ENCODE results near the gene TTC12.

The TTC12 gene

GRCh38 chr11:113401718-113402117, 87.3 kb downstream of the TTC12 start:
- H3K36me3 ChIP-seq (ENCODE audit: low read depth): no peaks in the 10 kb centered on the region
- DNase-seq (ENCODE audit: low spot score): peak; percentile 97
- H3K4me1 ChIP-seq (ENCODE audit: insufficient read depth, poor library complexity, severe bottlenecking): peaks cover 14% of the 10 kb centered on the region
- peak overlapping the region; percentile 11 for H3K27ac ChIP-seq (ENCODE audit: poor library complexity, severe bottlenecking)
- no peaks in the 10 kb centered on the region for H3K27me3 ChIP-seq (ENCODE audit: insufficient read depth, poor library complexity, severe bottlenecking)
- ATAC-seq (ENCODE audit: low read depth): peak; percentile 97
- H3K9me3 ChIP-seq (ENCODE audit: severe bottlenecking): no peaks in the 10 kb centered on the region
- no peak overlapping the region for H3K4me3 ChIP-seq (ENCODE audit: severe bottlenecking)
- no peak for TF ChIP-seq CTCF (IDR thresholded peaks at IDR 0.05; ENCODE audit: poor library complexity, severe bottlenecking)

- DNase-seq (ENCODE audit: low spot score): no peak
- Histone ChIP-seq H3K4me3 (ENCODE audit: severe bottlenecking) (no peak overlapping the region), H3K36me3 (ENCODE audit: low read depth) (no peaks in the 10 kb centered on the region)
Measured at GRCh38 chr11:113404859-113405430, 90.6 kb downstream of the TTC12 start.

GRCh38 chr11:113405724-113406478, 91.5 kb downstream of the TTC12 start:
- no peak for DNase-seq (ENCODE audit: low spot score)
- Histone ChIP-seq H3K4me3 (ENCODE audit: severe bottlenecking) (no peak overlapping the region), H3K9me3 (ENCODE audit: severe bottlenecking) (no peaks in the 10 kb centered on the region), H3K27me3 (ENCODE audit: insufficient read depth, poor library complexity, severe bottlenecking) (no peaks in the 10 kb centered on the region), H3K27ac (ENCODE audit: poor library complexity, severe bottlenecking) (no peak overlapping the region), H3K4me1 (ENCODE audit: insufficient read depth, poor library complexity, severe bottlenecking) (peaks cover 14% of the 10 kb centered on the region), H3K36me3 (ENCODE audit: low read depth) (no peaks in the 10 kb centered on the region)
- TF ChIP-seq CTCF (IDR thresholded peaks at IDR 0.05; ENCODE audit: poor library complexity, severe bottlenecking): no peak
- ATAC-seq (ENCODE audit: low read depth): no peak

More at GRCh38 chr11:113404859-113405430, 90.6 kb downstream of the TTC12 start:
- no peaks in the 10 kb centered on the region for H3K9me3 ChIP-seq (ENCODE audit: severe bottlenecking)
- H3K27me3 ChIP-seq (ENCODE audit: insufficient read depth, poor library complexity, severe bottlenecking): no peaks in the 10 kb centered on the region
- no peak for TF ChIP-seq CTCF (IDR thresholded peaks at IDR 0.05; ENCODE audit: poor library complexity, severe bottlenecking)
- H3K4me1 ChIP-seq (ENCODE audit: insufficient read depth, poor library complexity, severe bottlenecking): peaks cover 14% of the 10 kb centered on the region
- H3K27ac ChIP-seq (ENCODE audit: poor library complexity, severe bottlenecking): no peak overlapping the region
- no peak for ATAC-seq (ENCODE audit: low read depth)

GRCh38 chr11:113407163-113407562, 92.8 kb downstream of the TTC12 start:
- H3K27ac ChIP-seq (ENCODE audit: poor library complexity, severe bottlenecking): no peak overlapping the region
- peaks cover 6% of the 10 kb centered on the region for H3K4me1 ChIP-seq (ENCODE audit: insufficient read depth, poor library complexity, severe bottlenecking)
- no peak for TF ChIP-seq CTCF (IDR thresholded peaks at IDR 0.05; ENCODE audit: poor library complexity, severe bottlenecking)
- no peak overlapping the region for H3K4me3 ChIP-seq (ENCODE audit: severe bottlenecking)
- no peak for ATAC-seq (ENCODE audit: low read depth)
- H3K27me3 ChIP-seq (ENCODE audit: insufficient read depth, poor library complexity, severe bottlenecking): no peaks in the 10 kb centered on the region
- H3K36me3 ChIP-seq (ENCODE audit: low read depth): no peaks in the 10 kb centered on the region
- no peak for DNase-seq (ENCODE audit: low spot score)
- H3K9me3 ChIP-seq (ENCODE audit: severe bottlenecking): no peaks in the 10 kb centered on the region

GRCh38 chr11:113408206-113408605, 93.8 kb downstream of the TTC12 start:
- no peak for DNase-seq (ENCODE audit: low spot score)
- Histone ChIP-seq H3K4me3 (ENCODE audit: severe bottlenecking) (no peak overlapping the region), H3K4me1 (ENCODE audit: insufficient read depth, poor library complexity, severe bottlenecking) (peaks cover 6% of the 10 kb centered on the region), H3K36me3 (ENCODE audit: low read depth) (no peaks in the 10 kb centered on the region), H3K9me3 (ENCODE audit: severe bottlenecking) (no peaks in the 10 kb centered on the region), H3K27ac (ENCODE audit: poor library complexity, severe bottlenecking) (no peak overlapping the region), H3K27me3 (ENCODE audit: insufficient read depth, poor library complexity, severe bottlenecking) (no peaks in the 10 kb centered on the region)
- ATAC-seq (ENCODE audit: low read depth): no peak
- no peak for TF ChIP-seq CTCF (IDR thresholded peaks at IDR 0.05; ENCODE audit: poor library complexity, severe bottlenecking)

Data from RWPE2 (cell line).